Esophagus muscularis mucosa (tissue), 4 donors: ENCODE data around the gene TOR2A.

Source experiments
- EP300 ChIP-seq: sonication (generic); formaldehyde crosslinking; IDR thresholded peaks from one replicate; pipeline ENCODE4 v1.6.1; 2017; ENCODE audit warnings: antibody characterized with exemption
- POLR2A ChIP-seq: fragments of 450-650 bp; IDR thresholded peaks from one replicate; pipeline ENCODE4 v1.6.1; 2017; ENCODE audit warnings: antibody characterized with exemption, moderate library complexity, mild to moderate bottlenecking, low read depth
- POLR2AphosphoS5 ChIP-seq, 2 donors: sonication (generic); formaldehyde crosslinking; IDR thresholded peaks; one replicate each; pipeline ENCODE4 v1.6.1; 2017; ENCODE audit warnings: antibody characterized with exemption in 2 of 2
- TF ChIP-seq, protein P1 (sequence below), 3 experiments: fragments of 200-600 bp in 2 of 3; fragments of 450-650 bp in 1 of 3; sonication (generic) in 2 of 3; IDR thresholded peaks; one replicate each; pipeline ENCODE4 v1.5.1; 2017 to 2019; ENCODE audit warnings: antibody characterized with exemption in 3 of 3, mild to moderate bottlenecking in 2 of 3, moderate library complexity in 1 of 3

- TF ChIP-seq, protein P1, sequence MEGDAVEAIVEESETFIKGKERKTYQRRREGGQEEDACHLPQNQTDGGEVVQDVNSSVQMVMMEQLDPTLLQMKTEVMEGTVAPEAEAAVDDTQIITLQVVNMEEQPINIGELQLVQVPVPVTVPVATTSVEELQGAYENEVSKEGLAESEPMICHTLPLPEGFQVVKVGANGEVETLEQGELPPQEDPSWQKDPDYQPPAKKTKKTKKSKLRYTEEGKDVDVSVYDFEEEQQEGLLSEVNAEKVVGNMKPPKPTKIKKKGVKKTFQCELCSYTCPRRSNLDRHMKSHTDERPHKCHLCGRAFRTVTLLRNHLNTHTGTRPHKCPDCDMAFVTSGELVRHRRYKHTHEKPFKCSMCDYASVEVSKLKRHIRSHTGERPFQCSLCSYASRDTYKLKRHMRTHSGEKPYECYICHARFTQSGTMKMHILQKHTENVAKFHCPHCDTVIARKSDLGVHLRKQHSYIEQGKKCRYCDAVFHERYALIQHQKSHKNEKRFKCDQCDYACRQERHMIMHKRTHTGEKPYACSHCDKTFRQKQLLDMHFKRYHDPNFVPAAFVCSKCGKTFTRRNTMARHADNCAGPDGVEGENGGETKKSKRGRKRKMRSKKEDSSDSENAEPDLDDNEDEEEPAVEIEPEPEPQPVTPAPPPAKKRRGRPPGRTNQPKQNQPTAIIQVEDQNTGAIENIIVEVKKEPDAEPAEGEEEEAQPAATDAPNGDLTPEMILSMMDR (IDR thresholded peaks at IDR 0.05), result no peak
- no peak for TF ChIP-seq POLR2A
- TF ChIP-seq POLR2AphosphoS5 (IDR thresholded peaks at IDR 0.05), result no peak
- no peak for TF ChIP-seq EP300
Measured at GRCh38 chr9:127694890-127695720, 40.0 kb downstream of the TOR2A start.
